Inferior parietal cortex (tissue), 1 donor: Measurements from ENCODE around the gene RGS10.

Experiments
- DNase-seq: peaks from one replicate; pipeline ENCODE4 v3.0.0-alpha.2; 2016; ENCODE audit errors: extremely low spot score

Gene RGS10

DNA sequence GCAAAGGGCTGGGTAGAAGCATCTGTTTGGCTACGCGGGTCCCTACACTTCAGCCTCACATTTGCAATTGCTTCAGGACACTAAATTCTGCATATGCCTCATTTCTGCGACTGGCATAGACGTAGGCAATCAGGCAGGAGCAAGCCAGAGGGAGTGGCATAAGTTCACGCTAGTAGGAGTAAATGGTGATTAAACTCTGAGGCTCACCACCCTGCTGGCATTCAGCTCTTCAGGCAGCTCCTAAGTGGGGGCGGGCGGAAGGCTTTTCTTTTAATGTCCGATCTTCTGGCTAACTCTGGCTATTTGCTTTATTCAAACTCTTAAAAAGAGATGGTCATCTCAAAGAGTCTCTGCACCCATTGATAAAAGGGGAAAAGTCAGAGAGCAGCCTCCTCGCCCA lies 45.3 kb downstream of the RGS10 start:
- DNase-seq = no peak

DNA sequence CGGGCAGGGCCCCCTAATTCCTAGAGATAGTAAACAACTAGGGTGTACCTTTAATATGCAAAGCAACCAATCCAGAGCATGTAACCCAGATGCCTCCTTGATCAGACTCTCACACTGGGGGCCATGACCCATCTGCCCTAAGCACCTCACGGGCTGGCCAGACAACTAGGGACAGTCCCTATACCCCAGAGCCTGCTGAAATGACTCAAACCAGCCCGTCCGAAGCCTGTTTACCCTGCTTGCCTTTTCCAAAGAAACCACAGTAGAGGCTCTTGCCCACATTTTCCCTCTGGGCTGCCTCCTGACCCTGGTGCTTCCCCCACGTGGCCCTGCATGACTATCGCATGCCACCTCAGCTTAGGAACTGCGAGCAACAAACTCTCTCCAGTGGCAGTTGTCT lies 46.2 kb downstream of the RGS10 start:
- DNase-seq = no peak

GRCh38 chr10:119495545-119495944 lies 47.0 kb downstream of the RGS10 start:
- no peak for DNase-seq

- DNase-seq = no peak
Observed at GRCh38 chr10:119495021-119495505, 47.5 kb downstream of the RGS10 start.

DNA sequence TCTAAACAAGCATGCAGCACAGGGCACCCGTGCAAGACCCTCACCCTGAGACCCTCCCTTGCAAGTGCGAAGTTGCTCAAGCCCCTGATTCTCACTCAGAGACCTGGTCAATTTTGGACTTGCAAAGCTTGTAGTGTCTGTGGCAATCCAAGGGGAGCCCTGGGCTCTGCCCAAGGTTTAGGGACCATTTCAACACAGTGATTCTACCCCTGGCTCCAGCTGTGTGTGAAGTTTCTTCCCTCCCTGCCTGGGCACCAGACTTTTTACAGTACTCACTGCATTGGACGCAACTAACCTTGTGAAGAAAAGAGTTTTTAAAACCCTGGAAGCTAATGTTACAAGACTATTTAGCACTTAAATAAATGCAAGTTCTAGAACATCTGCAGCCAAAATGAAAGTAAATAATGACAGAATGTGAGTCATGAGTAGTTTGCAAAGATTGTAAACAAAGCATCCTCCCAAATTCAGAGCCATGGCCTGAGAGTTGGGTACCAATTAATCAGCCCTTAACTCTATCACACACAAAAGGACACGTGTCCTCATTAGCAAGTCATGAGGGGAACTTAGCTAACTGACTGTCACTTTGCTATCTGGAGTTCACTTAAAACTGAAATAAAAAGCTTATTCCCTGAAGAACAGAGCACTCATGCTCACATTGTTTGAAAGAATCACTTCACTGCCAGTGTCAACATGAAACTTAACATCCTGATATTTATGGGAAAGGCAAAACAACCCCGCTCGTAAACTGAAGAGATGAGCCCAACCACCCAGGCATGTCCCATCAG lies 48.1 kb downstream of the RGS10 start:
- no peak for DNase-seq

- DNase-seq = no peak
Observed at GRCh38 chr10:119493155-119493554, 49.4 kb downstream of the RGS10 start.

DNA sequence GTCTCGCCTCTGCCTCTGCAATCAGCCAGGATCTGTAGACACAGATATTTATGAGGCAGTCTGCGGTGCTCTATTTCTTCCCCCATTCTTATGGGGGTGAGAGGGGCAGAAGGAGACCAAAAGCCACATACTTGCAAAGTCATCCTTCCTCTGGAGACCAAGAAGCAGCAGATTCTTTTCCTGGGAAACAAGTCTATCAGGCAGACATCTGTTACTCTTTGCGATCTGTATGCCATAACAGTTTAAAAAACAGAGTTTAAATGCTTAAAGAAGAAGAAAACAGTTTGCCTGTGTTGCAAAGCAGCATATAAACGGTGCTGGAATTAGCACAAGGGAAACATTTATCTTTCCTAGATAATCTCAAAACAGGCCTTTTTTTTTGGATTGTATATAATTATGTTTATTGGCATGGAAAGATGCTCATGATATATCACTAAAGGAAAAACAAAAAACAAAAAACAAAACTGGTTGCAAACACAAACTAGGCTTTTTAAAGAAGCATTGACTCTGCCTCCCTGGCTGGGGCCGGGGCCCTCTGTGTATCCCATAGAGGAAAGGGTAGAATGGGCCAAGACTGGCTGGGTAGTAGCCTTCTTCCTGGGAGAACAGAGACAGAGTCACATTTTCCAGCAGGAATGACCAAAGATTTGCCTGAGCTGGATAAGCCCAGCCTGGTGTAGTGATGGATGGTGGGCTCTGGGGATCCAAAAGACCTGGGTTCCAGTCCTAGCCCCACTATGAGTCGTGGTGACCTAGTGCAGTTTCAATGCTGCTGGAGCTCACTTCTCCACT lies 50.4 kb downstream of the RGS10 start:
- DNase-seq = no peak

DNA sequence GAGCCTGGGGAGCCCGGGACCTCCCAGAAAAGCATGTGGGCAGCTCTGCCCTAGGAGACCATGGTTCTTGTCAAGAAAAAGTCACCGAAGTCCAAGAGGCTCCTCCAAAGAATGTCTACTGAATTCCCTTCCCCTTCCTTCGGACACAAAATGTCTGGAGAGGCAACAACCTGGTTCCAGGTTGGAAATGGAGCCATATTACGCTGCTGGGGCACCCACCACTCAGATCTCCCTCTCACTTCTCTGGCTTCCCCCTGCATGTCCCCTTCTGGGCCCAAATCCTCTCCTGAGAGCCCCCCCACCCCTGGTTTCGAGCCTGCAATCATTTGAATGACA lies 52.6 kb downstream of the RGS10 start:
- DNase-seq = no peak

DNA sequence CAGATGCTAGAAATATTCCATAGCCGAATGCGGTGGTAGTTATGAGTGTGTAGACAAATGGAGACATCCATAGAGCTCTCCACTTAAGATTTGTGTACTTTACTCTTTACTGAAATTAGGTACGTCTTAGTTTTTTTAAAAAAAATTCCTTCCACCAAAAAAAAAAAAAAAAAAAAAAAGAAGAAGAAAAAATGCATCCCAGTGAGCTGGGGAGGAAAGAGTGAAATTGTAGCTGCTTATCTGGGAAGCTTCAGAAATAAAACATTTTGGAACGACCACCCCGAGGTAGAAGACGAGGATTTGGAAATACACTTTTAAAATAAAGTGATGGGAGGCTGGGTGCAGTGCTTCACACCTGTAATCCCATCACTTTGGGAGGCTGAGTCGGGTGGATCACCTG lies 53.8 kb downstream of the RGS10 start:
- DNase-seq = no peak

DNA sequence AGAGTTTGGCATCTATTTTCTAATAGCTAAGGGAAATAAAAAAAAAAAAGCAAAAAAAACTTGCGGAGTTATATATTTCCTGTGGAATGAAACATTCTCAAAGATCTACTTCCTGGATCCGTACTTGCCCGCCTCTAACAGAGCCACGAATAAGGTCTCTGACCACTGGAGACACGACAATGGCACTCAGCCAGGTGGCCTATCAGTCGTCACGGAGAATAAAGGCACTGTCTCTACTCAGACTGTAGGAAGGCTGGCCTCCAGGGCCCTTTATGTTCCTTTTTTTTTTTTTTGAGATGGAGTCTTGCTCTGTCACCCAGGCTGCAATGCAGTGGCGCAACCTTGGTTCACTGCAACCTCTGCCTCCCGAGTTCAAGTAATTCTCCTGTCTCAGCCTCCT lies 58.7 kb downstream of the RGS10 start:
- DNase-seq = no peak

GRCh38 chr10:119483001-119483400 lies 59.5 kb downstream of the RGS10 start:
- DNase-seq = no peak

GRCh38 chr10:119481781-119482426 lies 60.6 kb downstream of the RGS10 start:
- no peak for DNase-seq

DNA sequence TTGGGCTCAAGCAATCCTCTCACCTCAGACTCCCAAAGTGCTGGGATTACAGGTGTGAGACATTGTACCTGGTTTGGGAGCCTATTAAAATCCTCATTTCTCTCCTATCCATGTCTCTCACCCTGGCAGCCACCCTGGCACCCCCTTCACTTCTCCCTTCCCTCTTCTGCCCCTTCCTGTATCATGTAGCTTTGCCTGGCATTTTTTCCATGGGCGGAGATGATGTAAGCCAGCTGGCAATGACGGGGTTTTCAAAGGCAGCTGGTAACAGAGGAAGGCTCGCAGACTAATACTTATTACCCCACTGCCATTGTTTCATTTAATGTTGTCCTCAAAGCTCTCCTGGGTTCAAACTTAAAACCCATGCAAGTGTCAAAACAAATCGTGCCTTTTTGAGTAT lies 61.9 kb downstream of the RGS10 start:
- DNase-seq = no peak

DNA sequence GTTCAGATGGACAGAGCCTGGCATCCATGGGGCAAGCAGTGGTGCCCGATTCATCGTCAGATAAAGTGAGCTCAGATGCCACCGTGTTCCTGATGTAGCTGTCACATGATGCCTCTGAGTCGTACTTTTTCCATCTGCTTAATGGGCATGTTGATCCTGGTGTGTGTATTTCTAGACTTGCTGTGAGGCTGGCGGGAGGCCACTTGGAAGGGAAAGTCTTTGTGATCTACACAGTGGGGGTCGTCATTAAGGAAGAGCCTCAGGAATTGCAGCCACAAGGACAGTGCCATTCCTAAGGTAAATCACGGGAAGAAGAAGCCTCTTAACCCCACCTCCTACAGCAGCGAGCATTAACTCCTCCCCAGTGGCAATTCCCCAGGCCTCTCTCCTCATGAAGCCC lies 63.0 kb downstream of the RGS10 start:
- DNase-seq = no peak

- no peak for DNase-seq
Observed at GRCh38 chr10:119478811-119479341, 63.6 kb downstream of the RGS10 start.

DNA sequence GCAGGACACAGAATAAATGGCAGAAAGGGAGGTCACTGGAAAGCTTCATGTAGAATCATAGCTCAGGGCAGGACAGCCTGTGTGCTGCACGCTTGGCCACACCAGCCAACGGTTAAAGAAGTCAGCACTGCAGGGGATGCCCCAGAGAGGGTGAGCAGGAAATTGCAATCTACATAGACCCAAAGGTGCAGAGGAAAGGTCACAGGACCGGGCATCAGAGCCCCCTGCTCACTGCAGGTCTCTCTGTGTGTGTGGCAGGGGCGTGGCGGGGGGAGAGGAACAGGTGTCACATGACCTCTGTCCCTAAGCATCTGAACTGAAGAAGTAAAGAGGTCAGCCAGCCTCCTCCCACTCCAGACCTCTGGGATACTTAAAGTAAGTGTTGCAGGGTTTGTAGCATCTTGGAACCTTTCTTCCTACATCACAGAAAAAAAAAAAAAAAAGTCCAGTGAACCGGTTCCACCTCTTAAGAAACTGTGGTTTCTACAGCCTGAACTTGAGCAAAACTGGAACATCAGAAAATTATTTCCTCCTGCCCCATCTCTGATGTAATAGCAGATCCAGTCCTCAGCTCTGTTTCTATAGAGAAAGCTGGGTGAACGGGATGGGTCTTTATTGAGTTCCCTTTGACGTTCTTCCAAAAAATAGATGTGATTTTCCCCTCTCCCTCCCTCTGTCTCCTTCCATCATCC lies 64.3 kb downstream of the RGS10 start:
- DNase-seq = no peak

- no peak for DNase-seq
Observed at GRCh38 chr10:119477444-119477843, 65.1 kb downstream of the RGS10 start.

DNA sequence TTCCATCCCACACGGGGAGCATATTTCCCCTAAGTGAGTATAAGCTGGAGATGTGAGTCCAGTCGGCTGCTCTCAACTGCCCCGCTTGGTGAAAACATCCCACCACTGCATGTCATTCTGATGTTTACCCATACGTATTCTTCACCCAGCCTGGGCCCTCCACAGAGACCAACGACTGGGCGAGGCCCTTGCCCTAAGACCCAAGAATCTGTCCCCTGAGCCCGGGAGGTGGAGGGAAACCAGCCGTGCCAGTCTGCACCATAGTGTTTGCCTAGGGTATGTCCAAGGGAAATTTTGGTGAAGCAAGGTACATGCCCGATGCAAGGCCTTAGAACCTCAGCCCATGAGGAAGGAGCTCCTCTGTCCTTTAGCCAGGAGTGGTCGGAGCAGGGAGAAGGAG lies 67.9 kb downstream of the RGS10 start:
- no peak for DNase-seq

GRCh38 chr10:119473771-119474170 lies 68.7 kb downstream of the RGS10 start:
- DNase-seq = no peak

GRCh38 chr10:119470920-119471702 lies 71.4 kb downstream of the RGS10 start:
- no peak for DNase-seq

- DNase-seq = no peak
Observed at GRCh38 chr10:119469846-119470245, 72.7 kb downstream of the RGS10 start.
